B cell (primary cell): ENCODE data around the gene KIRREL3. TPM values are rescaled to one million over a fixed set of nuclear protein-coding genes. Genes with fewer than 3 reads are reported as not detected.

Experiments
- ATAC-seq: fragments of 200-7000 bp; cut with Tn5 transposase; one replicate; pipeline ENCODE4 v1.10.0; 2021; ENCODE audit warnings: low read depth, mild to moderate bottlenecking, moderate number of reproducible peaks, moderate library complexity
- CTCF ChIA-PET: fragments of 350-600 bp; sonication (Branson Sonifier 250); formaldehyde crosslinking; loops from one replicate; lab custom pipeline; 2021; ENCODE audit warnings: antibody characterized with exemption, inconsistent platforms; lab: Charles Lee
- POLR2A ChIA-PET: fragments of 350-600 bp; sonication (Branson Sonifier 250); formaldehyde crosslinking; loops from one replicate; lab custom pipeline; 2021; ENCODE audit warnings: antibody characterized with exemption; lab: Charles Lee
- DNase-seq: peaks from one replicate; pipeline ENCODE4 v3.0.0; 2013
- H2AFZ ChIP-seq: 2 replicates; pipeline ENCODE4 v1.6.1; 2012; ENCODE audit warnings: mild to moderate bottlenecking, low read depth, low read length; ENCODE audit not compliant: insufficient read depth, poor library complexity, severe bottlenecking
- H3K27ac ChIP-seq, 2 donors: 1 replicate in 1 of 2; 2 replicates in 1 of 2; pipeline ENCODE4 v1.5.1; 2012 to 2013; ENCODE audit warnings: low read length in 2 of 2, mild to moderate bottlenecking in 2 of 2, moderate library complexity in 1 of 2
- H3K27me3 ChIP-seq, 4 experiments: fragments of 200-600 bp in 1 of 4; sonication (generic) in 1 of 4; replicated peaks in 1 of 4; 1 replicate in 2 of 4; 2 replicates in 2 of 4; pipeline versions ENCODE4 v1.6.1 to v1.7.0; 2013 to 2016; ENCODE audit warnings: low read length in 3 of 4, mild to moderate bottlenecking in 2 of 4, mixed read lengths in 1 of 4, moderate library complexity in 1 of 4; ENCODE audit not compliant: insufficient read depth in 4 of 4, control insufficient read depth in 3 of 4; ENCODE audit errors: control extremely low read depth in 1 of 4
- H3K36me3 ChIP-seq, 2 experiments: replicated peaks in 1 of 2; 1 replicate in 1 of 2; 2 replicates in 1 of 2; pipeline versions ENCODE4 v1.6.1 to v1.7.1; 2013; ENCODE audit warnings: low read length in 1 of 2; ENCODE audit not compliant: insufficient read depth in 2 of 2, control insufficient read depth in 1 of 2; ENCODE audit errors: control extremely low read depth in 1 of 2, extremely low read depth in 1 of 2
- H3K4me1 ChIP-seq, 2 donors: fragments of 200-600 bp in 1 of 2; sonication (generic) in 1 of 2; 1 replicate in 1 of 2; 2 replicates in 1 of 2; pipeline versions ENCODE4 v1.5.1 to v1.6.1; 2013 to 2017; ENCODE audit warnings: low read length in 2 of 2; ENCODE audit not compliant: control insufficient read depth in 2 of 2, insufficient read depth in 2 of 2
- H3K4me2 ChIP-seq: replicated peaks from 2 replicates; pipeline ENCODE3; 2012; ENCODE audit warnings: mild to moderate bottlenecking, low read depth, low read length; ENCODE audit not compliant: poor library complexity, severe bottlenecking
- H3K4me3 ChIP-seq, 5 experiments: fragments of 200-600 bp in 1 of 5; sonication (generic) in 1 of 5; 1 replicate in 3 of 5; 2 replicates in 2 of 5; pipeline versions ENCODE4 v1.5.1 to v1.7.0; 2011 to 2016; ENCODE audit warnings: low read length in 4 of 5, mild to moderate bottlenecking in 4 of 5, low read depth in 2 of 5, control low read depth in 1 of 5, moderate library complexity in 1 of 5; ENCODE audit not compliant: insufficient read depth in 1 of 5; ENCODE audit errors: control extremely low read depth in 1 of 5, extremely low read depth in 1 of 5
- H3K79me2 ChIP-seq: fragments of 200-600 bp; sonication (generic); one replicate; pipeline ENCODE4 v1.6.0; 2016; ENCODE audit warnings: low read length; ENCODE audit not compliant: control insufficient read depth, insufficient read depth
- H3K9ac ChIP-seq: fragments of 200-600 bp; sonication (generic); 2 replicates; pipeline ENCODE4 v1.6.1; 2017; ENCODE audit warnings: mild to moderate bottlenecking, low read length, moderate library complexity
- H3K9me3 ChIP-seq, 3 donors: one replicate each; pipeline versions ENCODE4 v1.6.1 to v1.7.1; 2013; ENCODE audit warnings: low read length in 2 of 3; ENCODE audit not compliant: control insufficient read depth in 2 of 3, insufficient read depth in 1 of 3; ENCODE audit errors: control extremely low read depth in 1 of 3
- H4K20me1 ChIP-seq: 2 replicates; pipeline ENCODE4 v1.6.0; 2012; ENCODE audit warnings: mild to moderate bottlenecking, low read length; ENCODE audit not compliant: insufficient read depth, control insufficient read depth, poor library complexity, severe bottlenecking
- H3K27ac Mint-ChIP-seq: one replicate; pipeline ENCODE4 v1.8.0; 2021; ENCODE audit warnings: mixed read lengths
- H3K27me3 Mint-ChIP-seq: one replicate; pipeline ENCODE4 v1.8.0; 2021; ENCODE audit warnings: mixed read lengths
- H3K4me1 Mint-ChIP-seq: one replicate; pipeline ENCODE4 v1.8.0; 2021; ENCODE audit warnings: mixed read lengths
- H3K4me3 Mint-ChIP-seq: one replicate; pipeline ENCODE4 v1.8.0; 2021; ENCODE audit warnings: mixed read lengths
- H3K9me3 Mint-ChIP-seq: one replicate; pipeline ENCODE4 v1.8.0; 2022; ENCODE audit warnings: mixed read lengths; ENCODE audit not compliant: insufficient read depth
- EZH2 ChIP-seq: IDR thresholded peaks from 2 replicates; pipeline ENCODE4 v1.6.1; 2012; ENCODE audit warnings: borderline replicate concordance, low read depth, mild to moderate bottlenecking, moderate library complexity, low read length; ENCODE audit not compliant: insufficient read depth, poor library complexity, severe bottlenecking
- WGBS: methylation state at CpG from one replicate; pipeline ENCODE4 v1.1.5; 2013; ENCODE audit warnings: missing lambda C conversion rate; ENCODE audit not compliant: insufficient coverage; 5-methylcytosine and 5-hydroxymethylcytosine counted together
- intact Hi-C: fragments of 100-400 bp; cut with micrococcal nuclease; formaldehyde crosslinking; loops from one replicate; pipeline ENCODE4 v1.10.0; 2022
- polyA plus RNA-seq: library from polyadenylated mRNA; depleted of rRNA; stranded (reverse); fragments of >200 nt; gene quantifications from 2 replicates; pipeline ENCODE4 v1.2.3, GENCODE V29; 2012
- total RNA-seq, 2 donors: library from RNA; stranded (reverse); fragments of 120-200 nt in 1 of 2; gene quantifications; 1 replicate in 1 of 2; 2 replicates in 1 of 2; pipeline versions ENCODE4 v1.2.3 to v1.2.4, GENCODE V29; 2013 to 2022
- TF ChIP-seq, protein P1 (sequence below): fragments of 200-600 bp; IDR thresholded peaks from one replicate; pipeline ENCODE4 v1.8.0; 2022; ENCODE audit warnings: antibody characterized with exemption, mild to moderate bottlenecking

The KIRREL3 gene
- total and polyA plus RNA-seq, 2 donors (not counting 1 experiment from before 2014, with no cell fraction given), result not detected

DNA sequence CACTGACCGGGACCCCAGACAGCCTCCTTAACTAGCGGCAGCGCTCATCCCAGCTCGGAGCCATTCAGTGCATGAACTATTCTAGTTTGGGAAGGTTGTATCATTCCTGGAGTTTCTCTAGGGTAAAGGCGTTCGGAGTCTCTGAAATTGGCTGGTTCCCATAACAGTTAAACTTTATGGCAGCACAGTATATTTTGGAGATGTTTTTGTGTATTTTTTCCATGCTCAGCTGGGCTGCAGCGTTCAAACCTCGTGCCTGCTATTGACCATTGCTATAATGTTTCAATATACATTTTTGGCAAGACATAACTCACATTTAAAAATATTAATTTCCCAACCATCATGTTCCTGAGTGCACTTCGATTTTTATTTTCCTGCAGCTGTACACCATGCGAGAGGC lies 475.4 kb downstream of the KIRREL3 start:
- Mint-ChIP-seq H3K9me3 (no peaks in the 10 kb centered on the region), H3K27ac (no peak overlapping the region), H3K27me3 (peaks cover 5% of the 10 kb centered on the region), H3K4me1 (no peaks in the 10 kb centered on the region), H3K4me3 (no peak overlapping the region)
- Histone ChIP-seq H3K27me3 (no peaks in the 10 kb centered on the region), H3K4me1 (no peaks in the 10 kb centered on the region), H3K9me3 (no peaks in the 10 kb centered on the region), H3K4me3 (no peak overlapping the region), H3K27ac (no peak overlapping the region), H3K9ac (no peak overlapping the region), H3K36me3 (no peaks in the 10 kb centered on the region), H4K20me1 (no peaks in the 10 kb centered on the region), H3K4me2 (no peak overlapping the region), H3K79me2 (no peaks in the 10 kb centered on the region), H2AFZ (no peak overlapping the region)
- CTCF ChIA-PET, result no interaction called here
- ATAC-seq, result no peak
- TF ChIP-seq, protein P1, sequence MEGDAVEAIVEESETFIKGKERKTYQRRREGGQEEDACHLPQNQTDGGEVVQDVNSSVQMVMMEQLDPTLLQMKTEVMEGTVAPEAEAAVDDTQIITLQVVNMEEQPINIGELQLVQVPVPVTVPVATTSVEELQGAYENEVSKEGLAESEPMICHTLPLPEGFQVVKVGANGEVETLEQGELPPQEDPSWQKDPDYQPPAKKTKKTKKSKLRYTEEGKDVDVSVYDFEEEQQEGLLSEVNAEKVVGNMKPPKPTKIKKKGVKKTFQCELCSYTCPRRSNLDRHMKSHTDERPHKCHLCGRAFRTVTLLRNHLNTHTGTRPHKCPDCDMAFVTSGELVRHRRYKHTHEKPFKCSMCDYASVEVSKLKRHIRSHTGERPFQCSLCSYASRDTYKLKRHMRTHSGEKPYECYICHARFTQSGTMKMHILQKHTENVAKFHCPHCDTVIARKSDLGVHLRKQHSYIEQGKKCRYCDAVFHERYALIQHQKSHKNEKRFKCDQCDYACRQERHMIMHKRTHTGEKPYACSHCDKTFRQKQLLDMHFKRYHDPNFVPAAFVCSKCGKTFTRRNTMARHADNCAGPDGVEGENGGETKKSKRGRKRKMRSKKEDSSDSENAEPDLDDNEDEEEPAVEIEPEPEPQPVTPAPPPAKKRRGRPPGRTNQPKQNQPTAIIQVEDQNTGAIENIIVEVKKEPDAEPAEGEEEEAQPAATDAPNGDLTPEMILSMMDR, result no peak
- TF ChIP-seq EZH2, result no peak
- intact Hi-C loops, result no loop called here
- POLR2A ChIA-PET, result no interaction called here
- 92% methylated on average over 3 of the region's 10 CpGs for WGBS
- DNase-seq, result no peak

DNA sequence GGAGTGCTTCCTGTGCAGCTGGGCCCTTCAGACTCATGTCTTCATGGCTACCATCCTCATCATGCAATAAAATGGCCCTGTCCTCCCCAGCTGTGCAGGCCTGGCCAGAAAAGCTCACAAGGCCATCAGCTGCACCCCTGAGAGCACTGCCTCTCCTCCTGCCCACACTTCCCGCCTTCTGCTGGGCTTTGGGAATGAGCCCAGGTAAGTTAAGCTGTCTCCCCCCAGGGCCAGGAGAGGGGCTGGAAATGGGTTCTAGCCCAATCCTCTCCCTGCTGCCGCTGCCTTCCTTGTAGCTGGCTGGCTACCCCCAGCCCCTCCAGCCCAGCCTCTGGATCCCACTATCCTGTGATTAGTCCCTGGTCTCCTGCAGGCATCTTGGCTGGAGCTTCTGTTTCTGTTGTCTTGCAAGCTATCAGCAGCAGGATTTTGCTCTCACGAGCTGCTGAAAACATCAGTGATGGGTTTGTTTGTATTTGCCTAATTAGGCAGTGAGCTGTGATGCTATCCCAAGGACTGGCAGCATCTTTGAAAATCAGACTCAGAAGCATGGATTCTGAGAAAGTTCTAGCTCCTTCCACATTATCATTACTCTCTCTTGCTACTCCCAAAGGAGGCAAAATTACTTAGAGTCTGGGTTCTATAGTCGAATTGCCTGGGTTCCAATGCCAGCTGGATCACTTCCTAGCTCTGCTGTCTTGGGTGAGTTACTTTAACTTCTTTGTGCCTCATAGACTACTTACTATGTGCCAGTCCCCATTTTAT lies 476.9 kb downstream of the KIRREL3 start:
- DNase-seq (no peak), ATAC-seq (no peak)
- Mint-ChIP-seq H3K4me3 (no peak overlapping the region), H3K4me1 (no peaks in the 10 kb centered on the region), H3K27me3 (peaks cover 5% of the 10 kb centered on the region), H3K9me3 (no peaks in the 10 kb centered on the region), H3K27ac (no peak overlapping the region)
- Histone ChIP-seq H2AFZ (no peak overlapping the region), H3K27me3 (no peaks in the 10 kb centered on the region), H3K27ac (no peak overlapping the region), H3K36me3 (no peaks in the 10 kb centered on the region), H3K4me1 (no peaks in the 10 kb centered on the region), H3K79me2 (no peaks in the 10 kb centered on the region), H3K4me3 (no peak overlapping the region), H3K9ac (no peak overlapping the region), H3K4me2 (no peak overlapping the region), H3K9me3 (no peaks in the 10 kb centered on the region), H4K20me1 (no peaks in the 10 kb centered on the region)
- TF ChIP-seq, protein P1, result no peak
- no peak for TF ChIP-seq EZH2
- ChIA-PET POLR2A (no interaction called here), CTCF (no interaction called here)
- 83% methylated on average over 1 of the region's 4 CpGs for WGBS
- intact Hi-C loops, result no loop called here
